CD4-positive, alpha-beta T cell treated with Interleukin-17A for 4 hours (primary cell): ENCODE measurements around the gene PSG1.
"Not testable (repeated sequence)": the region's sequence is repeated elsewhere in the genome, so short reads cannot be mapped to it uniquely, and the experiment has no call there.

ENCODE experiments used
- DNase-seq: peaks from one replicate; pipeline ENCODE4 v3.0.0-alpha.2; 2020; ENCODE audit warnings: mixed read lengths

PSG1 gene

GRCh38 chr19:42879613-42880012 is at the start of gene PSG1:
Gene PSG1 (minus strand): TSS chr19:42879713. CDS start chr19:42879581, 132 bp downstream.
- DNase-seq, result no peak

GRCh38 chr19:42928896-42929295 is 49.4 kb upstream of the PSG1 start:
- no peak for DNase-seq

GRCh38 chr19:42926781-42927180 is 47.3 kb upstream of the PSG1 start:
- no peak for DNase-seq

GRCh38 chr19:42923106-42923505 is 43.6 kb upstream of the PSG1 start:
- DNase-seq, result peak; percentile 6

- not testable (repeated sequence) for DNase-seq
These were observed 41.5 kb upstream of the PSG1 start for GRCh38 chr19:42920971-42921370.

GRCh38 chr19:42919757-42920079 is 40.2 kb upstream of the PSG1 start:
- DNase-seq, result no peak

GRCh38 chr19:42919070-42919756 is 39.7 kb upstream of the PSG1 start:
- not testable (repeated sequence) for DNase-seq

- DNase-seq, result not testable (repeated sequence)
These were observed 39.0 kb upstream of the PSG1 start for GRCh38 chr19:42918377-42919069.

- DNase-seq, result not testable (repeated sequence)
These were observed 38.1 kb upstream of the PSG1 start, which contains the start of gene PSG6 for GRCh38 chr19:42917634-42918033. Gene PSG6 (minus strand): TSS chr19:42917894. CDS start chr19:42917792, 102 bp downstream.

GRCh38 chr19:42916931-42917330 is 37.4 kb upstream of the PSG1 start:
- DNase-seq, result not testable (repeated sequence)

- not testable (repeated sequence) for DNase-seq
These were observed 34.0 kb upstream of the PSG1 start for GRCh38 chr19:42913516-42913915.

GRCh38 chr19:42912941-42913340 is 33.4 kb upstream of the PSG1 start:
- not testable (repeated sequence) for DNase-seq

- DNase-seq, result not testable (repeated sequence)
These were observed 32.2 kb upstream of the PSG1 start for GRCh38 chr19:42911731-42912130.

- DNase-seq, result not testable (repeated sequence)
These were observed 26.6 kb upstream of the PSG1 start for GRCh38 chr19:42906162-42906561.

GRCh38 chr19:42900561-42900960 is 21.0 kb upstream of the PSG1 start:
- DNase-seq, result not testable (repeated sequence)

GRCh38 chr19:42899674-42900073 is 20.2 kb upstream of the PSG1 start:
- DNase-seq, result not testable (repeated sequence)

- not testable (repeated sequence) for DNase-seq
These were observed 19.6 kb upstream of the PSG1 start for GRCh38 chr19:42899110-42899509.

GRCh38 chr19:42898656-42899055 is 19.1 kb upstream of the PSG1 start:
- not testable (repeated sequence) for DNase-seq

- not testable (repeated sequence) for DNase-seq
These were observed 18.2 kb upstream of the PSG1 start for GRCh38 chr19:42897729-42898128.

GRCh38 chr19:42890446-42890845 is 10.9 kb upstream of the PSG1 start:
- DNase-seq, result not testable (repeated sequence)

GRCh38 chr19:42887876-42888445 is 8.4 kb upstream of the PSG1 start:
- not testable (repeated sequence) for DNase-seq

- not testable (repeated sequence) for DNase-seq
These were observed 3.2 kb upstream of the PSG1 start for GRCh38 chr19:42882730-42883129.

- DNase-seq, result not testable (repeated sequence)
These were observed 2.5 kb upstream of the PSG1 start for GRCh38 chr19:42882010-42882409.

- not testable (repeated sequence) for DNase-seq
These were observed 1.8 kb upstream of the PSG1 start for GRCh38 chr19:42881279-42881678.
